OCI-LY1 (cell line): ENCODE data around the gene SDK1.

Experiments
- H2AFZ ChIP-seq: fragments of 200-600 bp; sonication (generic), shearing (Covaris generic); 2 replicates; pipeline ENCODE4 v1.6.0; 2014; ENCODE audit warnings: antibody characterized with exemption, mild to moderate bottlenecking, low read length
- H3F3A ChIP-seq: fragments of 200-600 bp; sonication (generic), shearing (Covaris generic); 2 replicates; pipeline ENCODE4 v1.6.0; 2014; ENCODE audit warnings: mild to moderate bottlenecking, antibody characterized with exemption, low read length, moderate library complexity; ENCODE audit not compliant: insufficient read depth
- H3K27ac ChIP-seq: fragments of 200-600 bp; sonication (generic); 2 replicates; pipeline ENCODE4 v1.5.1; 2014; ENCODE audit warnings: low read length, mixed run types, mild to moderate bottlenecking, low read depth; ENCODE audit not compliant: poor library complexity, severe bottlenecking
- H3K27me3 ChIP-seq: fragments of 200-600 bp; sonication (generic); 2 replicates; pipeline ENCODE4 v1.6.0; 2014; ENCODE audit warnings: antibody characterized with exemption, mild to moderate bottlenecking, low read length, moderate library complexity; ENCODE audit not compliant: insufficient read depth
- H3K36me3 ChIP-seq: fragments of 200-600 bp; sonication (generic); 2 replicates; pipeline ENCODE4 v1.6.1; 2014; ENCODE audit warnings: mild to moderate bottlenecking, antibody characterized with exemption, low read length, moderate library complexity, mixed read lengths; ENCODE audit not compliant: insufficient read depth
- H3K4me1 ChIP-seq: fragments of 200-600 bp; sonication (generic); 2 replicates; pipeline ENCODE4 v1.5.1; 2014; ENCODE audit warnings: mild to moderate bottlenecking, low read length, moderate library complexity; ENCODE audit not compliant: insufficient read depth, severe bottlenecking
- H3K4me2 ChIP-seq: fragments of 200-600 bp; sonication (generic), shearing (Covaris generic); 2 replicates; pipeline ENCODE4 v1.6.1; 2014; ENCODE audit warnings: low read length
- H3K4me3 ChIP-seq: fragments of 200-600 bp; sonication (generic); 2 replicates; pipeline ENCODE4 v1.5.1; 2014; ENCODE audit warnings: low read length, low read depth, mild to moderate bottlenecking, mixed read lengths; ENCODE audit not compliant: poor library complexity, severe bottlenecking
- H3K79me2 ChIP-seq: fragments of 200-600 bp; shearing (Covaris generic); 2 replicates; pipeline ENCODE4 v1.6.1; 2016; ENCODE audit warnings: mixed run types, low read length, mixed read lengths; ENCODE audit not compliant: insufficient read depth
- H3K9ac ChIP-seq: fragments of 200-600 bp; sonication (generic), shearing (Covaris generic); 2 replicates; pipeline ENCODE4 v1.6.1; 2014; ENCODE audit warnings: mild to moderate bottlenecking, low read length, mixed read lengths
- H3K9me2 ChIP-seq: fragments of 200-600 bp; sonication (generic), shearing (Covaris generic); 2 replicates; pipeline ENCODE4 v1.6.1; 2014; ENCODE audit warnings: low read depth, mild to moderate bottlenecking, low read length, mixed read lengths
- H3K9me3 ChIP-seq: fragments of 200-600 bp; shearing (Covaris generic); 2 replicates; pipeline ENCODE4 v1.6.1; 2014; ENCODE audit warnings: low read length, mixed read lengths
- H4K20me1 ChIP-seq: fragments of 200-600 bp; sonication (generic), shearing (Covaris generic); 2 replicates; pipeline ENCODE4 v1.6.0; 2016; ENCODE audit warnings: mild to moderate bottlenecking, low read length; ENCODE audit not compliant: insufficient read depth
- CTCF ChIP-seq: fragments of 200-600 bp; sonication (generic), shearing (Covaris generic); IDR thresholded peaks from 2 replicates; pipeline ENCODE4 v1.5.1; 2017; ENCODE audit warnings: mild to moderate bottlenecking, antibody characterized with exemption, low read length, moderate library complexity, mixed read lengths
- EZH2 ChIP-seq: fragments of 200-600 bp; sonication (generic), shearing (Covaris generic); IDR thresholded peaks from 2 replicates; pipeline ENCODE4 v1.8.0; 2017; ENCODE audit warnings: borderline replicate concordance, mixed run types, mild to moderate bottlenecking, antibody characterized with exemption, low read length, moderate library complexity, mixed read lengths

The SDK1 gene

DNA sequence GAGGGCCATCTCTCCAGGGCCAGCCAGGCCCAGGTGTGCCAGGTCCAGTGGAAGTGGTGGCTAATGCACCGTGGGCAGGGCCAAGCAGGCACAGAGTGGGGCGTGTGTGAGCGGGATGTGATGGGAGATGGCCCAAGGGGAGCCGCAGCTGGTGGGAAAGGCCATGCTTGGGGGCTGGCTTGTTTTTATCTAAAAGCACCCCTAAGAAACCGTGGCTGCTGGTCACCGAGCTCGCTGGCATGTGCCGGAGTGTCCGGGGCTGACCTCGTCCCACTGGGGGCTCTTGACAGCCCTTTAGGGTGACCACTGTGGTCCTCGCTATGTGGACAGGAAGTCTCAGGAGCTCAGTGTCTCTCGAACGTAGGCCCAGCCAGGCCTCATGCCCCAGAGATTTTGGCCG, 798.6 kb downstream of the SDK1 start:
- H3K79me2 ChIP-seq = no peaks in the 10 kb centered on the region
- no peaks in the 10 kb centered on the region for H3K9me3 ChIP-seq
- peaks cover 39% of the 10 kb centered on the region for H3K4me1 ChIP-seq
- no peak overlapping the region for H3K4me2 ChIP-seq
- no peaks in the 10 kb centered on the region for H3F3A ChIP-seq
- no peaks in the 10 kb centered on the region for H3K36me3 ChIP-seq
- H3K9ac ChIP-seq = no peak overlapping the region
- no peak overlapping the region for H2AFZ ChIP-seq
- no peaks in the 10 kb centered on the region for H3K27me3 ChIP-seq
- no peaks in the 10 kb centered on the region for H4K20me1 ChIP-seq
- H3K9me2 ChIP-seq = no peaks in the 10 kb centered on the region
- TF ChIP-seq CTCF (no peak), EZH2 (no peak)
- H3K4me3 ChIP-seq = no peak overlapping the region
- H3K27ac ChIP-seq = no peak overlapping the region

DNA sequence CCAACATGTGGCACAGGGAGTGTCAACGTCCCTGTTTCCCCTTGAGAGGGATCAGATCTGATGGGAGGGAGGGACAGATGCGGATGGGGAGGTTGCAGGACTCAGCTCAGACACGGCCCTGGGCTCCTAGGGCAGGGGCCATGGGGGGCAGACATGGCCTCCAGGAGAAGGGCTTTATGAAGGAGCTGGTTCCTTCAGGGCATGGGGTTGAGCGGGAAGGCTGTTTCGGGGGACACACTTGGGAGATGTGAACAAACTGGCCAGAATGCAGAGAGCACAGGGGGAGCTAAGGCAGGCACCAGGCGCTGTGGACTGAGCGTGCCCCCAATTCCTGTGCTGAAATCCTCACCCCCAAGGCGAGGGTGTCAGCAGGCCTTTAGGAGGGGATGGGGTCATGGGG, 799.1 kb downstream of the SDK1 start:
- Histone ChIP-seq H3F3A (no peaks in the 10 kb centered on the region), H3K27me3 (no peaks in the 10 kb centered on the region), H4K20me1 (no peaks in the 10 kb centered on the region), H3K4me2 (no peak overlapping the region), H3K4me1 (peaks cover 39% of the 10 kb centered on the region), H3K36me3 (no peaks in the 10 kb centered on the region), H3K9ac (no peak overlapping the region), H2AFZ (no peak overlapping the region), H3K79me2 (no peaks in the 10 kb centered on the region), H3K9me3 (no peaks in the 10 kb centered on the region), H3K9me2 (no peaks in the 10 kb centered on the region), H3K27ac (no peak overlapping the region), H3K4me3 (no peak overlapping the region)
- no peak for TF ChIP-seq CTCF
- TF ChIP-seq EZH2 = no peak

- TF ChIP-seq CTCF (no peak), EZH2 (no peak)
- no peaks in the 10 kb centered on the region for H3K27me3 ChIP-seq
- H3K79me2 ChIP-seq = no peaks in the 10 kb centered on the region
- H3K4me1 ChIP-seq = peaks cover 39% of the 10 kb centered on the region
- no peak overlapping the region for H3K27ac ChIP-seq
- H4K20me1 ChIP-seq = no peaks in the 10 kb centered on the region
- no peak overlapping the region for H3K9ac ChIP-seq
- H3K36me3 ChIP-seq = no peaks in the 10 kb centered on the region
- H3K4me3 ChIP-seq = no peak overlapping the region
- no peaks in the 10 kb centered on the region for H3K9me3 ChIP-seq
- no peaks in the 10 kb centered on the region for H3K9me2 ChIP-seq
- no peak overlapping the region for H3K4me2 ChIP-seq
- no peaks in the 10 kb centered on the region for H3F3A ChIP-seq
- no peak overlapping the region for H2AFZ ChIP-seq
Measured at GRCh38 chr7:4100691-4101090, 799.6 kb downstream of the SDK1 start.
